ENCODE measurements around the gene FABP1.

FABP1 gene

GRCh38 chr2:88113069-88113468 is 14.8 kb downstream of the FABP1 start:
- DNase-seq: no peak

GRCh38 chr2:88110830-88111229 is 17.0 kb downstream of the FABP1 start:
- DNase-seq: no peak

GRCh38 chr2:88108796-88109195 is 19.1 kb downstream of the FABP1 start:
- DNase-seq: no peak

- DNase-seq: no peak
Observed at GRCh38 chr2:88100489-88100858, 27.4 kb downstream of the FABP1 start.

- DNase-seq: no peak
Observed at GRCh38 chr2:88099798-88100488, 27.9 kb downstream of the FABP1 start.

- no peak for DNase-seq
Observed at GRCh38 chr2:88098558-88098900, 29.3 kb downstream of the FABP1 start.

- DNase-seq: no peak
Observed at GRCh38 chr2:88097891-88098557, 29.8 kb downstream of the FABP1 start.

- no peak for DNase-seq
Observed at GRCh38 chr2:88097192-88097591, 30.7 kb downstream of the FABP1 start.

- DNase-seq: no peak
Observed at GRCh38 chr2:88096708-88097107, 31.2 kb downstream of the FABP1 start.

- no peak for DNase-seq
Observed at GRCh38 chr2:88095022-88095421, 32.8 kb downstream of the FABP1 start.

- DNase-seq: no peak
Observed at GRCh38 chr2:88092773-88093172, 35.1 kb downstream of the FABP1 start.

- no peak for DNase-seq
Observed at GRCh38 chr2:88091943-88092342, 35.9 kb downstream of the FABP1 start.

- DNase-seq: no peak
Observed at GRCh38 chr2:88090446-88091283, 37.2 kb downstream of the FABP1 start.

- no peak for DNase-seq
Observed at GRCh38 chr2:88088999-88089398, 38.9 kb downstream of the FABP1 start.

GRCh38 chr2:88087763-88088162 is 40.1 kb downstream of the FABP1 start:
- DNase-seq: no peak

- DNase-seq: no peak
Observed at GRCh38 chr2:88087073-88087472, 40.8 kb downstream of the FABP1 start.

GRCh38 chr2:88086401-88086800 is 41.5 kb downstream of the FABP1 start:
- DNase-seq: no peak

- DNase-seq: no peak
Observed at GRCh38 chr2:88085602-88086001, 42.3 kb downstream of the FABP1 start.

GRCh38 chr2:88085099-88085498 is 42.8 kb downstream of the FABP1 start:
- no peak for DNase-seq

- DNase-seq: no peak
Observed at GRCh38 chr2:88082781-88083180, 45.1 kb downstream of the FABP1 start.

GRCh38 chr2:88081924-88082608 is 45.8 kb downstream of the FABP1 start:
- no peak for DNase-seq

- no peak for DNase-seq
Observed at GRCh38 chr2:88080545-88080944, 47.3 kb downstream of the FABP1 start.

GRCh38 chr2:88078643-88079172 is 49.2 kb downstream of the FABP1 start:
- no peak for DNase-seq
